K562 (cell line): ENCODE results near the gene ACOT13. TPM values are rescaled to one million over a fixed set of nuclear protein-coding genes. Genes with fewer than 3 reads are reported as not detected.
A peak's percentile ranks its signal among the peaks of the same experiment; 100 is the strongest.

Experiments used
- ATAC-seq: fragments of 200-7000 bp; cut with Tn5 transposase; 3 replicates; pipeline ENCODE4 v1.9.1; 2020; ENCODE audit warnings: moderate library complexity
- BruUV-seq: library from RNA; stranded (reverse); fragments of 400-500 nt; replicated peaks from 2 replicates; lab custom pipeline; 2021; lab: Mats Ljungman, UMichigan
- CTCF ChIA-PET: fragments of 300-600 bp; formaldehyde crosslinking; extraction: SDS; loops from one replicate; lab custom pipeline; 2021; ENCODE audit warnings: low intra/inter-chr PET ratio; lab: Yijun Ruan, JAX
- POLR2A ChIA-PET: fragments of 300-600, 350-650 bp; sonication (Branson Sonifier 250); formaldehyde crosslinking; extraction: SDS; loops from one replicate; lab custom pipeline; 2021; ENCODE audit warnings: antibody characterized with exemption, inconsistent platforms; lab: Yijun Ruan, JAX
- DNase-seq, 4 experiments: peaks; one replicate each; pipeline versions ENCODE4 v3.0.0 to v3.0.0-alpha.2; 2011 to 2018; ENCODE audit warnings: low spot score in 3 of 4, mixed read lengths in 3 of 4; ENCODE audit errors: extremely low read depth in 1 of 4
- FAIRE-seq: peaks from 2 replicates; lab custom pipeline; 2011; peaks lifted over from hg19 to GRCh38; lab: Jason Lieb, UNC
- H2AFZ ChIP-seq: 2 replicates; pipeline ENCODE4 v1.6.0; 2011; ENCODE audit warnings: low read depth, low read length, control low read depth, inconsistent platforms
- H3K27ac ChIP-seq: fragments of 200-600 bp; 3 replicates; pipeline ENCODE4 v1.8.0; 2011; ENCODE audit warnings: low read depth, mild to moderate bottlenecking, control low read depth, inconsistent platforms, low read length, moderate library complexity, mixed read lengths; ENCODE audit errors: extremely low read depth
- H3K27me3 ChIP-seq, 2 experiments: fragments of 300-600 bp in 1 of 2; 2 replicates in 1 of 2; 3 replicates in 1 of 2; pipeline versions ENCODE4 v1.6.0 to v1.8.0; 2011; ENCODE audit warnings: inconsistent platforms in 2 of 2, low read length in 2 of 2, mild to moderate bottlenecking in 1 of 2, mixed read lengths in 1 of 2, moderate library complexity in 1 of 2; ENCODE audit not compliant: control insufficient read depth in 2 of 2, insufficient read depth in 2 of 2
- H3K36me3 ChIP-seq: fragments of 300-600 bp; 3 replicates; pipeline ENCODE4 v1.8.0; 2011; ENCODE audit warnings: mild to moderate bottlenecking, low read length, inconsistent platforms; ENCODE audit not compliant: control insufficient read depth, insufficient read depth
- H3K4me1 ChIP-seq, 2 experiments: fragments of 200-600 bp in 1 of 2; replicated peaks in 1 of 2; 2 replicates in 1 of 2; 3 replicates in 1 of 2; pipeline versions ENCODE4 v1.5.1 to v1.8.0; 2011; ENCODE audit warnings: inconsistent platforms in 2 of 2, low read length in 2 of 2, mild to moderate bottlenecking in 1 of 2, mixed read lengths in 1 of 2, moderate library complexity in 1 of 2; ENCODE audit not compliant: control insufficient read depth in 2 of 2, insufficient read depth in 2 of 2
- H3K4me2 ChIP-seq: 2 replicates; pipeline ENCODE4 v1.6.1; 2011; ENCODE audit warnings: low read length, control low read depth, inconsistent platforms, mixed read lengths; ENCODE audit not compliant: insufficient read depth
- H3K4me3 ChIP-seq: fragments of 200-600 bp; sonication (generic), shearing (Covaris generic); 2 replicates; pipeline ENCODE4 v1.5.1; 2016; ENCODE audit warnings: control low read depth, inconsistent platforms
- H3K79me2 ChIP-seq: fragments of 200-600 bp; 3 replicates; pipeline ENCODE4 v1.8.0; 2011; ENCODE audit warnings: low read length, inconsistent platforms; ENCODE audit not compliant: control insufficient read depth, insufficient read depth
- H3K9ac ChIP-seq, 2 experiments: 2 replicates each; pipeline versions ENCODE4 v1.6.0 to v1.6.1; 2011; ENCODE audit warnings: low read depth in 2 of 2, low read length in 2 of 2, control low read depth in 1 of 2, inconsistent platforms in 1 of 2, mild to moderate bottlenecking in 1 of 2, mixed read lengths in 1 of 2; ENCODE audit not compliant: insufficient read depth in 1 of 2
- H3K9me1 ChIP-seq: one replicate; pipeline ENCODE4 v1.6.0; 2011; ENCODE audit warnings: inconsistent platforms, mild to moderate bottlenecking, low read length, moderate library complexity; ENCODE audit not compliant: control insufficient read depth, insufficient read depth
- H3K9me3 ChIP-seq: replicated peaks from 2 replicates; pipeline ENCODE4 v1.5.1; 2011; ENCODE audit warnings: low read depth, low read length, inconsistent platforms; ENCODE audit not compliant: control insufficient read depth, insufficient read depth
- H4K20me1 ChIP-seq: replicated peaks from 2 replicates; pipeline ENCODE4 v1.6.1; 2011; ENCODE audit warnings: low read length, inconsistent platforms, mixed read lengths; ENCODE audit not compliant: control insufficient read depth, insufficient read depth
- CEBPB ChIP-seq: fragments of 450-650 bp; IDR thresholded peaks from 2 replicates; pipeline ENCODE4 v1.6.1; 2016; ENCODE audit warnings: missing genetic modification characterization, missing compliant biosample characterization
- CEBPG ChIP-seq, 3 experiments: fragments of 200-800 bp in 1 of 3; sonication (Bioruptor generic) in 1 of 3; sonication (generic) in 1 of 3; formaldehyde crosslinking in 1 of 3; IDR thresholded peaks in 2 of 3; conservative IDR thresholded peaks in 1 of 3; 2 replicates each; pipeline versions ENCODE4 v1.6.1 to v1.8.0; 2016 to 2022; ENCODE audit warnings: missing compliant biosample characterization in 2 of 3, missing genetic modification characterization in 2 of 3, mild to moderate bottlenecking in 1 of 3, missing genetic modification reagents in 1 of 3
- ID3 ChIP-seq, 2 experiments: fragments of 250-450 bp in 1 of 2; fragments of 450-650 bp in 1 of 2; sonication (Bioruptor Pico) in 1 of 2; IDR thresholded peaks; 2 replicates each; pipeline versions ENCODE4 v1.6.1 to v1.8.0; 2016 to 2021; ENCODE audit warnings: mild to moderate bottlenecking in 2 of 2, moderate library complexity in 2 of 2, missing compliant biosample characterization in 1 of 2, missing genetic modification characterization in 1 of 2
- TBP ChIP-seq: optimal IDR thresholded peaks from 2 replicates; pipeline ENCODE3; 2011; ENCODE audit warnings: low read depth, low read length, improper control_type of control experiment
- TSC22D4 ChIP-seq: fragments of 450-650 bp; IDR thresholded peaks from 2 replicates; pipeline ENCODE4 v1.6.1; 2016; ENCODE audit warnings: missing genetic modification characterization, missing biosample characterization, control low read depth
- ZNF224 ChIP-seq: sonication (generic); formaldehyde crosslinking; IDR thresholded peaks from 2 replicates; pipeline ENCODE4 v1.8.0; 2022; ENCODE audit warnings: mild to moderate bottlenecking, missing genetic modification reagents
- ZNF609 ChIP-seq: sonication (generic); formaldehyde crosslinking; IDR thresholded peaks from 2 replicates; pipeline ENCODE4 v1.8.1; 2023; ENCODE audit warnings: missing genetic modification reagents, mild to moderate bottlenecking, borderline replicate concordance
- ZNF79 ChIP-seq: fragments of 250-450 bp; sonication (Bioruptor Pico); IDR thresholded peaks from 2 replicates; pipeline ENCODE4 v1.4.0; 2020; ENCODE audit warnings: low read depth, mild to moderate bottlenecking, moderate library complexity
- WGBS: fragments of 100-300 bp; shearing (Covaris generic); methylation state at CpG from one replicate; pipeline ENCODE4 v1.1.6; 2016; ENCODE audit warnings: low coverage, mixed read lengths; ENCODE audit not compliant: insufficient coverage; ENCODE audit errors: missing lambda C conversion rate; 5-methylcytosine and 5-hydroxymethylcytosine counted together
- in situ Hi-C: fragments of 300-500 bp; cut with MboI; formaldehyde crosslinking; loops from 4 replicates; pipeline ENCODE4 v1.15.0; 2018; ENCODE audit warnings: inconsistent platforms, mixed read lengths
- intact Hi-C: fragments of 100-400 bp; cut with micrococcal nuclease; formaldehyde crosslinking; loops from 2 replicates; pipeline ENCODE4 v1.14.2; 2022
- polyA plus RNA-seq, 8 experiments: library from polyadenylated mRNA; depleted of rRNA in 4 of 8; stranded (reverse) in 5 of 8; unstranded in 3 of 8; fragments of >200 nt; fragmentation: Nextera tagmentation in 2 of 8; fragmentation: Illumina TruSeq in 1 of 8; extraction: Ambion mirVana in 2 of 8; extraction: Trizol in 1 of 8; gene quantifications; 2 replicates each; pipeline versions ENCODE4 v1.2.1 to v1.2.3, GENCODE V29; 2011 to 2014; ENCODE audit warnings: inconsistent platforms in 1 of 8, missing spikeins in 1 of 8
- total RNA-seq, 7 experiments: library from RNA; depleted of rRNA in 6 of 7; stranded (reverse); fragments of >200 nt in 6 of 7; fragmentation: Illumina TruSeq in 2 of 7; extraction: Trizol in 2 of 7; gene quantifications; 2 replicates each; pipeline versions ENCODE4 v1.2.1 to v1.2.3, GENCODE V29; 2011 to 2021; ENCODE audit warnings: low replicate concordance in 1 of 7

ACOT13 gene
- total and polyA plus RNA-seq, 9 of the 15 experiments (the other 6 are each of a cell fraction or from before 2014, with no cell fraction given) = 14.1 to 129 (median 65.7) TPM

GRCh38 chr6:24752503-24752902, 85.6 kb downstream of the ACOT13 start (continued):
- TF ChIP-seq ZNF609 (CRISPR knock-in tag) (no peak), ZNF224 (CRISPR knock-in tag) (no peak)

DNA sequence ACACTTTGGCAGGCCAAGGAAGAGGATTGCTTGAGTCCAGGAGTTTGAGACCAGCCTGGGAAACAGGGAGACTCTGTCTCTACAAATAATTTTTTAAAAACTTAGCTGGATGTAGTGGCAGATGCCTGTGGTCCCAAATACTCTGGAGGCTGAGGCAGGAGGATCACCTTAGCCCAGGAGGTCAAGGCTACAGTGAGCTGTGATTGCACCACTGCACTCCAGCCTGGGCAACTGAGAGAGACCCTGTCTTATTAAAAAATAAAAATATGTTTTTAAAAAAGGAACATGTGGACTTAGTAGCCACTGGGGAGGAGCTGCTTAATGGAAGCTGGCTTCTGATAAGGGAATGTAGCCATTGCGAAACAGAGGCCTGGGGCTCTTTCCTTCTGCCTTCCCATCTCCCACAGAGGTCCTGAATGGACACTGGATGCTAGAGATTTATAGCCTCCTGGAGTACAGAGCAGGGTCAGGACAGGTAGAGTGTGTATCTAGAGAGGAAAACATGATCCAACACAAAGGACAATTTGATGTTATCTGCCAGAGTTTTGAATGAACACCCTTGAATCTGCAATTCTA, 86.1 kb downstream of the ACOT13 start:
- in situ Hi-C loops = no loop called here
- Histone ChIP-seq H3K27me3 (0 out of 5 replicates have a peak, but pooled peaks cover 0 to 4% of the 10 kb centered on the region in 2 experiments), H2AFZ (peak overlapping the region; percentile 44; the same call in 1 of the 2 replicates), H4K20me1 (no peaks in the 10 kb centered on the region), H3K4me2 (no peak overlapping the region), H3K4me1 (peaks cover 0 to 17% of the 10 kb centered on the region in 2 experiments; a peak in 3 of 5 replicates), H3K36me3 (no peaks in the 10 kb centered on the region), H3K9me1 (no peaks in the 10 kb centered on the region), H3K79me2 (no peaks in the 10 kb centered on the region), H3K9me3 (no peaks in the 10 kb centered on the region; the same call in none of the 2 replicates), H3K27ac (no peak overlapping the region), H3K4me3 (no peak overlapping the region), H3K9ac (no peak overlapping the region)
- FAIRE-seq (no peak), DNase-seq (no peak), ATAC-seq (no peak)
- CTCF ChIA-PET = no interaction called here
- no TSS peak for BruUV-seq
- TF ChIP-seq TBP (no peak), ID3 (CRISPR knock-in tag; IDR thresholded peaks at IDR 0.05) (no peak), ID3 (tag; IDR thresholded peaks at IDR 0.05) (no peak), ZNF79 (CRISPR knock-in tag) (no peak), CEBPB (tag) (peak; percentile 95), CEBPG (CRISPR knock-in tag; IDR thresholded peaks at IDR 0.05) (no peak), CEBPG (tag; conservative IDR thresholded peaks at IDR 0.05 in 1 of 2, IDR thresholded peaks at IDR 0.05 in 1 of 2) (peak in 1 of 2 experiments; percentile 87; a peak in 2 of 4 replicates), TSC22D4 (no peak)
- intact Hi-C loops = no loop called here
- POLR2A ChIA-PET = interaction anchor here (0.7 to 1.4 kb wide), 5 partner anchors 10 to 1278 kb away, joined by 3 read pairs; partner anchors contain the start of gene GMNN
- WGBS = 40% methylated on average over 1 of the region's 1 CpG
